Osteocyte (in vitro differentiated cells): Measurements from ENCODE around the gene KNTC1. TPM values are rescaled to one million over a fixed set of nuclear protein-coding genes. Genes with fewer than 3 reads are reported as not detected.

Source experiments
- DNase-seq: peaks from one replicate; pipeline ENCODE4 v3.0.0; 2021; ENCODE audit warnings: mixed read lengths; ENCODE audit not compliant: unreplicated experiment; ENCODE audit errors: extremely low spot score
- H3K27ac Mint-ChIP-seq: one replicate; pipeline ENCODE4 v1.8.0; 2021; ENCODE audit warnings: mild to moderate bottlenecking, mixed read lengths; ENCODE audit not compliant: unreplicated experiment
- H3K27me3 Mint-ChIP-seq: one replicate; pipeline ENCODE4 v1.8.0; 2021; ENCODE audit warnings: mixed read lengths; ENCODE audit not compliant: unreplicated experiment
- H3K36me3 Mint-ChIP-seq: one replicate; pipeline ENCODE4 v1.8.0; 2021; ENCODE audit warnings: mixed read lengths; ENCODE audit not compliant: unreplicated experiment
- H3K4me1 Mint-ChIP-seq: one replicate; pipeline ENCODE4 v1.8.0; 2021; ENCODE audit warnings: mixed read lengths; ENCODE audit not compliant: unreplicated experiment
- H3K4me3 Mint-ChIP-seq: one replicate; pipeline ENCODE4 v1.8.0; 2021; ENCODE audit warnings: mild to moderate bottlenecking, moderate library complexity, mixed read lengths; ENCODE audit not compliant: unreplicated experiment
- H3K9me3 Mint-ChIP-seq: one replicate; pipeline ENCODE4 v1.8.0; 2021; ENCODE audit warnings: mixed read lengths; ENCODE audit not compliant: unreplicated experiment
- total RNA-seq: library from RNA; stranded (reverse); gene quantifications from 2 replicates; pipeline ENCODE4 v1.2.1, GENCODE V29; 2021
- TF ChIP-seq, protein P1 (sequence below): fragments of 200-600 bp; sonication (generic); IDR thresholded peaks from 2 replicates; pipeline ENCODE4 v1.5.0; 2021; ENCODE audit warnings: antibody characterized with exemption, mild to moderate bottlenecking, moderate library complexity

Gene KNTC1
- total RNA-seq, 1 donor from 2014 or later: 14.1 TPM

- Mint-ChIP-seq H3K4me3 (no peak overlapping the region), H3K27me3 (no peaks in the 10 kb centered on the region), H3K4me1 (no peaks in the 10 kb centered on the region), H3K36me3 (peaks cover 4% of the 10 kb centered on the region), H3K9me3 (no peaks in the 10 kb centered on the region), H3K27ac (no peak overlapping the region)
- DNase-seq: no peak
- TF ChIP-seq, protein P1, sequence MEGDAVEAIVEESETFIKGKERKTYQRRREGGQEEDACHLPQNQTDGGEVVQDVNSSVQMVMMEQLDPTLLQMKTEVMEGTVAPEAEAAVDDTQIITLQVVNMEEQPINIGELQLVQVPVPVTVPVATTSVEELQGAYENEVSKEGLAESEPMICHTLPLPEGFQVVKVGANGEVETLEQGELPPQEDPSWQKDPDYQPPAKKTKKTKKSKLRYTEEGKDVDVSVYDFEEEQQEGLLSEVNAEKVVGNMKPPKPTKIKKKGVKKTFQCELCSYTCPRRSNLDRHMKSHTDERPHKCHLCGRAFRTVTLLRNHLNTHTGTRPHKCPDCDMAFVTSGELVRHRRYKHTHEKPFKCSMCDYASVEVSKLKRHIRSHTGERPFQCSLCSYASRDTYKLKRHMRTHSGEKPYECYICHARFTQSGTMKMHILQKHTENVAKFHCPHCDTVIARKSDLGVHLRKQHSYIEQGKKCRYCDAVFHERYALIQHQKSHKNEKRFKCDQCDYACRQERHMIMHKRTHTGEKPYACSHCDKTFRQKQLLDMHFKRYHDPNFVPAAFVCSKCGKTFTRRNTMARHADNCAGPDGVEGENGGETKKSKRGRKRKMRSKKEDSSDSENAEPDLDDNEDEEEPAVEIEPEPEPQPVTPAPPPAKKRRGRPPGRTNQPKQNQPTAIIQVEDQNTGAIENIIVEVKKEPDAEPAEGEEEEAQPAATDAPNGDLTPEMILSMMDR: no peak
Measured at GRCh38 chr12:122614839-122615238, 87.8 kb downstream of the KNTC1 start.

DNA sequence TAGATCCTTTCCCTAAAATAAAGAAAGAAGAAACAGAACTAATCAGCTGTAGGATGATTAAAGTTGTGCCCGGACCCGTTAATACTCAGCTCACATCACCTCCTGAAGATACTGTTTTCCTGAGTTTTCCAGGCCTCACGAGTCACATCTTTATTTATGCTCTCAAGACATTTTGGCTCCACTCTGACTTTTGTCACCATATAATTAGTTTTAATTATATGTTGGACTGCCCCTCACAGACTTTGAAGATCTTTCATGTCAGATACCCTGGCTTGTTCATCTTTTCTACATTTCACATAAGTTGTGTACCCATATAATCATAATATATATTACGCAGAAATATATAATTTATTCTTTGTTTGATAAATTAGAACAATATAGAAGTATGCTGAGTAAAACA lies 88.7 kb downstream of the KNTC1 start:
- DNase-seq: no peak
- H3K27me3 Mint-ChIP-seq: no peaks in the 10 kb centered on the region
- TF ChIP-seq, protein P1: no peak
- no peaks in the 10 kb centered on the region for H3K4me1 Mint-ChIP-seq
- peaks cover 4% of the 10 kb centered on the region for H3K36me3 Mint-ChIP-seq
- no peak overlapping the region for H3K4me3 Mint-ChIP-seq
- no peak overlapping the region for H3K27ac Mint-ChIP-seq
- no peaks in the 10 kb centered on the region for H3K9me3 Mint-ChIP-seq

GRCh38 chr12:122635471-122635870 lies 108.4 kb downstream of the KNTC1 start:
- no peaks in the 10 kb centered on the region for H3K9me3 Mint-ChIP-seq
- no peaks in the 10 kb centered on the region for H3K27me3 Mint-ChIP-seq
- no peak overlapping the region for H3K27ac Mint-ChIP-seq
- H3K4me3 Mint-ChIP-seq: no peak overlapping the region
- H3K4me1 Mint-ChIP-seq: peaks cover 8% of the 10 kb centered on the region
- TF ChIP-seq, protein P1: no peak
- peaks cover 2% of the 10 kb centered on the region for H3K36me3 Mint-ChIP-seq
- no peak for DNase-seq

DNA sequence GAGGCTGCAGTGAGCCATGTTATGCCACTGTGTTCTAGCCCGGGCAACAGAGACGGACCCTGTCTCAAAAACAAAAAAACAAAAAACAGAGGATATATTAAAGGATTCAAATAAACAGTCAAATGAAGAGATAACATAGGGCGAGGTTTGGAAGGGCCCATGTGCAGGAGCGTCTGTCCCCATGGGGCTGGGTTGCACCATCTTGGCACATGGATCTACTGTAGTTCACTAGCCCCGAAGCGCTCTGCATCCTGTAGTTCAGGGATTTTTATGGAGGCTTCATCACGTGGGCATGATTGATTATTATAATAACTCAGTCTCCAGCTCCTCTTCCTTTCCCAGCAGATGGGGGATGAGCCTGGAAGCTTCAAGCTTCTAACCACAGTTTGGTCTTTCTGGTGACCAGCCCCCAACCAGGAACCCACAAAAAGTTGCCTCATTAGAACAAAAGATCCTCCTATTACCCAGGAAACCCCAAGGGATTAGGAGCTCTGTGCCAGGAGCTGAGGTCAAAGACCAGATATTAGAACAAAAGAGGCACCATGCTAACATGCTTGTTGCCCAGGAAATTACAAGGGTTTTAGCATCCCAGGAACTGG lies 116.3 kb downstream of the KNTC1 start:
- H3K36me3 Mint-ChIP-seq: no peaks in the 10 kb centered on the region
- DNase-seq: no peak
- no peak overlapping the region for H3K4me3 Mint-ChIP-seq
- H3K27ac Mint-ChIP-seq: no peak overlapping the region
- no peaks in the 10 kb centered on the region for H3K27me3 Mint-ChIP-seq
- TF ChIP-seq, protein P1: no peak
- H3K9me3 Mint-ChIP-seq: no peaks in the 10 kb centered on the region
- peaks cover 5% of the 10 kb centered on the region for H3K4me1 Mint-ChIP-seq

DNA sequence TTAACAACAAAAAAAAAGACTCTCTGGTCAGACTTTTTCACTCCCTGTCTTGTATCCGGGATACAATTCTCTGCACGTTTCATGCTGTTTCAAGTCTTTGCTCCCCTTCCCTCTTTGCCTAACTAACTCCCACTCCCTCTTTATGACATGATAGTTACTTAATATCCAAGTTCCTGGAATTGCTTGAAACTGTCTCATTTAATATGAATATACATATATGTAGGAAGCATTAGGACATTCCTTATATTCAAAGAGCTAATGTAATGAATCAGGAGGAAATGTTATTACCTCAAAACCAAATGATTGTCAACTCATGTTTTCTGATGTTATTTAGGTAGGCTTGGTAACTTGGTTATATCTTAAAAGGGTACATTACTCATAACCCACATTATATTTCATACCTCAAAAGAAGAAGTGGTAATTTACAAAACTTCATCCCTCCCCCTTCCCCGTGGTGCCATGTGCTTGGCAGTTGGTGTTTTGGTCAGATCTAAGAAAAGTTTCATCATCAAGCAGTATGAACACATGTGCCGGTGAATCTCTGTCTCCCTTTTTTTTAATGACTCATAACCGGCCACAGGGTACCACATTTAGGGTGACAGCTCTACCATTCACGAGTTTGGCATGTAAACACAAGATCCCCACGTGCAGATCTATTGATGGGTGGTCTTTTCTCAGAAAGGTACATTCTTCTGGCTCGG lies 119.6 kb downstream of the KNTC1 start:
- Mint-ChIP-seq H3K36me3 (no peaks in the 10 kb centered on the region), H3K9me3 (no peaks in the 10 kb centered on the region), H3K27ac (no peak overlapping the region), H3K4me3 (no peak overlapping the region), H3K27me3 (no peaks in the 10 kb centered on the region), H3K4me1 (no peaks in the 10 kb centered on the region)
- TF ChIP-seq, protein P1: no peak
- DNase-seq: no peak
